ENCODE measurements around the gene CARD14. TPM values are rescaled to one million over a fixed set of nuclear protein-coding genes. Genes with fewer than 3 reads are reported as not detected.
"Not testable (repeated sequence)": the region's sequence is repeated elsewhere in the genome, so short reads cannot be mapped to it uniquely, and the experiment has no call there.

CARD14 gene
- polyA plus RNA-seq, 1 donor: 1.1 TPM

DNA sequence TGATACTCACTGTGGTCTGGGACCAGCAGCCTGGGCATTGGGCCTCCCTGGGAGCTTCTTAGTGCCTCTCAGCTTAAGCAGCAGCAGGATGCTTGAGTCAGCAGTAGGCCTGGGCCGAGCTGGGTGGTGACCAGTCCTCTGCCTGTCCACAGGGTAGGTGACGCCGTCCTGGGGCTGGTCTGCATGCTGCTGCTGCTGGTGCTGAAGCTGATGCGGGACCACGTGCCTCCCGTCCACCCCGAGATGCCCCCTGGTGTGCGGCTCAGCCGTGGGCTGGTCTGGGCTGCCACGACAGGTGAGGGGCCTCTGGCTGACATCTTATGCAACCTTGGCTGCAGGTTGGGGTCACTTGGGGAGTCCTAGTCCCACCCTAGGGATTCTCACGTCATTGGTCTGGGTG lies 57.8 kb downstream of the CARD14 start:
- no peak for DNase-seq

DNA sequence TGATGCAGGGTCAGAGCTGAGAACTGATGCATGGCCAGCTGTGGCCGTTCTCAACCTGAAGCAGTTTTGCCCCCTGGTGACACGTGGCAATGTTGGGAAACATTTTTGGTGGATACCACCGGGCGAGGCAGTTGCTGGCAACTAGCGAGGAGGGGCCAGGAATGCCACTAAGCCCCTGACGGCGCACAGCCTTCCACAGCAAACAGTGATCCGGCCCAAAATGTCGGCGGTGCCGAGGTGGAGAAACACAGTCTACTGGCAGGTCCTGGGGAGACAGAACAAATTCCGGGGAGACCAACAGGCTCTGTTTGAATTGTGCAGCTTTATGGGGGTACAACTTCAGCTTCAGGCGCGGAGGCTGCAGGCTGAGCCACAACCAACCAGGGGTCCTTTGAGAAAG lies 58.6 kb downstream of the CARD14 start:
- DNase-seq: no peak

DNA sequence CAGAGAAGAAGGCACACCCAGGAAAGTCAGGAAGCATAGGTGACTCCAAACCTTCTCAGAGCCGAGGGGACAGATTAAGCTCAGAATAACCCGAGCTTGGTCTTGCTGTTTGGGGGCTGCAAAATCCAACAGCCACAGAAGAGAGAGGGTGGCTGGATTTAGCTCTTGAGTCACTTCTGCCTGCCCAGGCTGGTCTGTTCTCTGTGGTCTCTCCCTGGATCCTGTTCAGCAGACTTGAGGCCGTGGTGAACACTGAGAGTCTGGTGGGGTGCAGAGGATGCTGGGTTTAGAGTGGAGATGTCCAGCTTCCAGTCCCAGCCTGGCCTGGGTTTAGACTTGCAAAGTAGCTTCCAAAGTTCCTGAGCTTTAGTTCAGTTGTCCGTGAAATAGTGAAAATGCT lies 59.2 kb downstream of the CARD14 start:
- no peak for DNase-seq

DNA sequence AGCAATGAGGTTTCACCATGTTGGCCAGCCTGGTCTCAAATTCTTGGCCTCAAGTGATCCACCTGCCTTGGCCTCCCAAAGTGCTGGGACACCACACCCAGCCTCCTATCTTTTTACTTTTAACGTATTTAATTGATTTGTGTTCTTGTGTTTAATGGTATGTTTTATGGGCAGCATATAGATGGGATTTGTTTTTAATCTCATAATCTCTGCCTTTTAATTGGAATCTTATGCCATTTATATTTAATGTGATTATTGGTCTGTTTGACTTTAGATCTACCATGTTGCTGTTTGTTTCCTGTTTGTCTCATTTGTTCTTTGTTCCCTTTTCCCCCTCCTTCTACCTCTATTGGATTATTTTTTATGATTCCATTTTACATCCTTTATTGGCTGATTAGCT lies 62.6 kb downstream of the CARD14 start:
- no peak for DNase-seq

DNA sequence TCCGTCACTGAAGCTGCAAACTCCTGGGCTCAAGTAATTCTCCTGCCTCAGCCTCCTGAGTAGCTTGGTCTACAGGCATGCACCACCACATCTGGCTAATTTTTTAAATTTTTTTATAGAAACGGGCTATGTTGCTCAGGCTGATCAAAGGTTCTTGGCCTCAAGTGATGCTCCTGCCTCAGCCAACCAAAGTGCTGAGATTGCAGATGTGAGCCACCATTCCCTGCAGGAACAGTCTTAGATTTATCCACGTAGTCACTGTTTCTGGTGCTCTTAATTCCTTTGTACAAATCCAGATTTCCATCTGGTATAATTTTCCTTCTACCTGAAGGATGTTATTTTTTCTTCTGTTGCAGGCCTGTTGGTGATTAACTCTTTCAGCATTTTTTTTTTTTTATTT lies 63.4 kb downstream of the CARD14 start:
- DNase-seq: no peak

DNA sequence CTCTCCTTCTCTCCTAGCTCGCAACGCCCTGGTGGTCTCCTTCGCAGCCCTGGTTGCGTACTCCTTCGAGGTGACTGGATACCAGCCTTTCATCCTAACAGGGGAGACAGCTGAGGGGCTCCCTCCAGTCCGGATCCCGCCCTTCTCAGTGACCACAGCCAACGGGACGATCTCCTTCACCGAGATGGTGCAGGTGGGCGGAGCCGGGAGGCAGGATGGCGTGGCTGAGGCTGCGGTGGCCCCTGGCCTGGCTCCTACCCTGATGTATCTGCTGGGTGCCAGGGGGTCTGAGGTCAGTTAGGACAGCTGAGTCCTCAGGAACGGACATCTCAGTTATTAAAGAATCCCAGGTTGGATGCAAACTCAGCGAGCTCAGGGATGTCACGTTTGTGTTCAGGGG lies 67.1 kb downstream of the CARD14 start:
- no peak for DNase-seq

DNA sequence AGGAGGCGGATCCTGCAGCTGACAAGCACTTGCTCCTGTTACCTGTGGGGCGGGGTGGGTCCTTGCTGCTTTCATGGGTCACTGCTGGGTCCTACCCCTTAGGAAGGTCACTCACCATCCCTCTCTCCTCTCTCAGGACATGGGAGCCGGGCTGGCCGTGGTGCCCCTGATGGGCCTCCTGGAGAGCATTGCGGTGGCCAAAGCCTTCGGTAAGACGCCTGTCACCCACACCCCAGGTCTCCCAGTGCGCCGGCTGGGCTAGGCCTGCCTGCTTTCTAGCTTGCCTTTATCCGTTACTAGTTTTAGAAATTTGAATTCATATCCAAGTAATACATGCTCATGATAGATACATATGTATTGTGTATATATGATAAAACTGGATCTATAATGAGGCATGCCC lies 67.6 kb downstream of the CARD14 start:
- DNase-seq: no peak

DNA sequence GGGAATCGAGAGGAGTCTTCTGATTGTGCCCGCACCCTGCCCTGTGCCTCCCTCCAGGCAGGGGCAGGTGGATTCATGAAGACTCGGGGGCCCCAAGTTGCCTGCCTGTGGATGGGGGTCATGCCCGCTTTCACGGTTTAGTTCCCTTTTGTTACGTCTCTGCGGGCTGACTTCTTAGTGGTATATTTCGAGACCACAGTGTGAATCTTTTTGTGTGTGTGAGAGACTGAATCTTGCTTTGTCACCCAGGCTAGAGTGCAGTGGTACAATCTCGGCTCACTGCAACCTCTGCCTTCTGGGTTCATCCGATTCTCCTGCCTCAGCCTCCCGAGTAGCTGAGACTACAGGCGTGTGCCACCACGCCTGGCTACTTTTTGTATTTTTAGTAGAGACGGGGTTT lies 72.7 kb downstream of the CARD14 start:
- DNase-seq: no peak

DNA sequence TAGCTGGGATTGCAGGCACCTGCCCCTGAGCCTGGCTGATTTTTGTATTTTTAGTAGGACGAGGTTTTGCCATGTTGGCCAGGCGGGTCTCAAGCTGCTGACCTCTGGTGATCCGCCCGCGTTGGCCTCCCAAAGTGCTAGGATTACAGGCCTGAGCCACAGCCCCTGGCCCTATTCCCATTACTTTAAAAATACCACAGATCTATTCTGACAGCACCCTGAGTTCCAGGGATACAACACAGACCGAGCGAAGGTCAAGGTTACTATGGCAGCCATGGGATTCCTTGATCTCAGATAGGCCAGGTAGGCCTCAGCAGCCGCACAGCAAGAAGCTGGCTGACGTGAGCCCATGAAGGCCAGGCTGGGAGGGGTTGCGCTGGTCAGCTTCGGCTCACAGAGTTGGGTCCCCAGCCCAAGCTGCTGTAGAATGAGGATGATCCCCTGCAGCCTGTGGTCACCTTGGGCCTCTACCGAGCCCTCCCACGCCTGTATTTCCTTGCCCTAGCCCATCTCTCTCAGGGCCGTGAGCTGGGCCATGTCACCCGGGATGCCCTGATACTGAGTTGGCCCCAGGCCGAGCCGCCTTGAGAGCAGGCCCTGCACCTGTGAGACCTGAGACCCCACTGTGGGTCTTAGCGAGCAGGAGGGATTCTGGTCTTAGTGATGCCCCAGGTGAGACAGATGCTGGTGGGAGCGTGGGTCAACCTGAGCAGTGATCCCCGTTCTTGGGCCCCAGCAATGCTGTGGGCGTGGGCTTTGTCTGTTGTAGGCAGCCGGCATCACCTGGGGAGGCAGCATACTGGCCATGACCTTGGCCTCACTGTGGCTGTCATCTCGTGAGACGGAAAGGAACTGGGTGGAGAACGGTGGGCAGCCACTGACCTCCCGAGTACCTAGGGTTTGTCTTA lies 74.0 kb downstream of the CARD14 start:
- DNase-seq: no peak

DNA sequence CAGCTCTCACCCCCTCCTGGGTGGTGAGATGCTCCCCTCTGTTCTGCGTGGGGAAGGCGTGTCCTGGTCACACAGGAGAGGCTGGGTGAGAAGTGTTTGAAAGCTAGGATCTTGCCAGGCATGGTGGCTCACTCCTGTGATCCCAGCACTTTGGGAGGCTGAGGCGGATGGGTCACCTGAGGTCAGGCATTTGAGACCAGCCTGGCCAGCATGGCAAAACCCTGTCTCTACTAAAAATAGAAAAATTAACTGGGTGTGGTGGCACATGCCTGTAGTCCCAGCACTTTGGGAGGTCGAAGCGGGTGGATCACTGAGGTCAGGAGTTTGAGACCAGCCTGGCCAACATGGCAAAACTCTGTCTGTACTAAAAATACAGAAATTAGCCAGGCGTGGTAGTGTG lies 74.6 kb downstream of the CARD14 start:
- not testable (repeated sequence) for DNase-seq

DNA sequence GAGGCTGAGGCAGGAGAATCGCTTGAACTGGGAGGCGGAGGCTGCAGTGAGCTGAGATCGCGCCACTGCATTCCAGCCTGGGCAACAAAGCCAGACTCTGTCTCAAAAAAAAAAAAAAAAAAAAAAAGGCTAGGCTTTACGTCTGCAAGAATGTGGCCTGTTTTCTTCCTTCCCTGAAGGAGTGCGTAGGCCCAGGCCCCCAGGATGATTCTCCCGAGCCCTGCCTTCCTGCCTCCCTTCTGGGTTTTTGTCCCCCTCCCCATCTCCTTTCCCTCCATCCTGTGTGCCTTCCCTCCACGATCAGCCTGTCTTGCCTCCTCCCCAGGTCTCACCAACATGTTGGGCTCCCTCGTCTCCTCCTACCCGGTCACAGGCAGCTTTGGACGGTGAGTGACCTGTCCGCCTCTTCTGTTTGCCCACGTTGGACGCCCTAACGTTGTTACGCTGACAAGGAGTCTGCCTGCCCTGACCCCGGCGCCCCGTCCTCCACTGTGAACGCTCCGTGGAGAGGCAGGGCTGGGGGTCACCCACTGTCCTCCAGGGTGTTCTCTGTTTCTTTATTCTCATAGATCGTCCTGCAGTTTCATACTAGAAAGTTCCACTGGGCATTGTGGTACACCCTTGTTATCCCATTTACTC lies 75.2 kb downstream of the CARD14 start:
- no peak for DNase-seq

DNA sequence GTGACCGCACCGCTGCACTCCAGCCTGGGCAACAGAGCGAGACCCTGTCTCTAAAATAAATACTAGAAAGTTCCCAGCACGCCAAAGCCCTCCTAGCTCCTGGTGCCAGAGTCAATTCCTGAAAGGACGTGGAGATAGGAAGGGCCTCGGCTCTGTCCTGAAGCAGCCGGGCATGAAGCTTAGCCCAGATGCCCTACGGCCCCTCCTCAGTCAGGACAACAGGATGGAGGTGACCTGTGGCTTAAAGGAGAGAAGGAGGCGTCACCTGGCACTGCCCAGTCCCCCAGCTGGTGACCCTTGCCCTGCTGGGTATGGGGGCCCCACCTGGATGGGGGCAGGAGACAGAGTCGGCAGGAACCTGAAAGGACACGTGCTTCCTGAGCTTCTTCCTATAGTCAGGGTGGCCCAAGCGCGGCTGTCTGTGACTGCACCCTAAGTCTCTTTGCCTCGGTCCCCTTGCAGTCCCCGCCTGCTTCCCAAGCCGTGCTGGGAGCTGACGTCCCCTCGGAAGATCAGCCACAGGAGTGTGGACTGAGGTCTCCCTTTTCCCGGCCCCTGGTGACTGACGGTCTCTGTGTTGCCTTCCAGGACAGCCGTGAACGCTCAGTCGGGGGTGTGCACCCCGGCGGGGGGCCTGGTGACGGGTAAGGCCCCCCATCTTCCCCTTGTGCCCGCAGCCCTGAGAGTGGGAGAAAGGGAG lies 75.9 kb downstream of the CARD14 start:
- DNase-seq: no peak

DNA sequence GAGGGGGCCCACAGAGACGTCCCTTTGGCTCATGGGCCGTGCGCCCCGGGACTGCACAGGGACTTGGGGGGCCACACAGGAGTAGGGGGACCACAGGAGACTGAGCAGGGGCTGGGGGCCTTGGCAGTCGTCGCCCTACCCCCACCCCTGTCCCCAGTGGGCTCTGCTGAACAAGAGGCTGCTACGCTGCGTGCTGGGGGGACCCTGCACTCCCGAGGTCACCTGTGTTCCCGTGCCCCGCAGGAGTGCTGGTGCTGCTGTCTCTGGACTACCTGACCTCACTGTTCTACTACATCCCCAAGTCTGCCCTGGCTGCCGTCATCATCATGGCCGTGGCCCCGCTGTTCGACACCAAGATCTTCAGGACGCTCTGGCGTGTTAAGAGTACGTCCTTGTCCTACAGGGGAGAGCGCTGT lies 76.4 kb downstream of the CARD14 start:
- DNase-seq: no peak

DNA sequence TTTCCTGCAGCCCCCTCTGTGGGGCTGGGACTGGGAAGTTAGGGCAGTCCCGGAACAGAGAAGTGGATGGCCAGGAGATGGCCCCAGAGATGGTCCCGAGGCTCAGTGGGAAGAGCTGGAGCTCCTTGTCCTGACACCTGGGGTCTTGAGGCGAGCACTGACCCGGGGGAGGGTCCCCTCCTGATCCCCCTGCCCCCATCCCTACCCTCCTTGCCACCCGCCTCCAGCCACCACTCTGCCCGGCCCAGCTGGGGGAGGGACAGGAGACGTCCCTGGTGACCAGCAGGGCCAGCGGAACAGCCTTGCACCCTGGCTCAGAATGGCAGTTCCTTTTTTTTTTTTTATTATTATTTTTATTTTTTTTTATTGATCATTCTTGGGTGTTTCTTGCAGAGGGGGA lies 76.9 kb downstream of the CARD14 start:
- DNase-seq: no peak

DNA sequence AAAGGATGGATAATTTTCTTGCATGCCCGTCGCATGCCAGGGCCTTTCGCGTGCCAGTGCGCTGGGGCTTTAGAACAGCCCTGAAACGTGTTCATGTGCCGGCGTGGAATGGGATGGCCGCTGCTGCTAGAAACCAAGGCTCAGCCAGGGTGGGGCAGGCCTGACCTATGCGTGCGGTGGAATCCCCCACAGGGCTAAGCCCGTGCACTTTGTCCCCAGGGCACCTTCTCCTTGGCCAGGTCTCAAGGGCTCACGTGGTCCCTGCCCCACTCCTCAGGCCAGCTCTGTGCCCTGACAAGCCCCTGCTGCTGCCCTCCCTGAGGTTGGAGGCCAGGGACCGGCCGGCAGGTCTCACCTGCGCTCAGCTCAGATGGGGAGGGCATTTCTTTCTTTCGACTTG lies 77.7 kb downstream of the CARD14 start:
- no peak for DNase-seq

DNA sequence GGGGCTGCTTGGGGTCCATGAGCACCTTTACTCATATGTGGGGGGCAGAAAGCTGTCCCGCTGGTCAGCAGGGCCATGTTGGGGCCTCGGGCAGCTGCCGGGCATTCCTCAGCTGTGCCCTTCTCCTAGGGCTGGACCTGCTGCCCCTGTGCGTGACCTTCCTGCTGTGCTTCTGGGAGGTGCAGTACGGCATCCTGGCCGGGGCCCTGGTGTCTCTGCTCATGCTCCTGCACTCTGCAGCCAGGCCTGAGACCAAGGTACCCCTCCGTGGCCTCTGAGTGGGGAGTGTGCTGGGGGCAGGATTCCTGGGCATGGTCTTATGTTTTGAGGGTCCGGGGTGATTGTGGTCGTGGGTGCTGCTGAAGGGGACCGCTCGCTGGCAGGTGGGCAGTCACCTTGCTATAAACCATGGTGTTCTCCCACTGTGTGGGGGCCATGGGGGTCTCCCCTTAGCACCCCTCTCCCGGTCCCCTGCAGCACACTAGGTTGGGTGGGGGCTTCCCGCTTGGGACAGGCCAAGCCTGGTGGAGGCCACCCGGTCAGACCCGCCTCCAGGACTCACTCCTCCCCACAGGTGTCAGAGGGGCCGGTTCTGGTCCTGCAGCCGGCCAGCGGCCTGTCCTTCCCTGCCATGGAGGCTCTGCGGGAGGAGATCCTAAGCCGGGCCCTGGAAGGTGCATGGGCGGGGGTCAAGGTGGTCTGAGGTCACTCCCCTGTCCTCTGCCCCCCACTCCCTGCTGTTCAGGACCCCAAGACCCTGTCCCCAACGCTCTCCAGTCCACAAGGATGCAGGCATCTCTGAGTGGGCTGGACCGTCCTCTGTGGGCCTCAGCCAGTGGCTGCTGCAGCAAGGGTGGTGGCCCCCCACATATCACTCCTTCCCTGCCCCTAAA lies 78.4 kb downstream of the CARD14 start:
- no peak for DNase-seq

DNA sequence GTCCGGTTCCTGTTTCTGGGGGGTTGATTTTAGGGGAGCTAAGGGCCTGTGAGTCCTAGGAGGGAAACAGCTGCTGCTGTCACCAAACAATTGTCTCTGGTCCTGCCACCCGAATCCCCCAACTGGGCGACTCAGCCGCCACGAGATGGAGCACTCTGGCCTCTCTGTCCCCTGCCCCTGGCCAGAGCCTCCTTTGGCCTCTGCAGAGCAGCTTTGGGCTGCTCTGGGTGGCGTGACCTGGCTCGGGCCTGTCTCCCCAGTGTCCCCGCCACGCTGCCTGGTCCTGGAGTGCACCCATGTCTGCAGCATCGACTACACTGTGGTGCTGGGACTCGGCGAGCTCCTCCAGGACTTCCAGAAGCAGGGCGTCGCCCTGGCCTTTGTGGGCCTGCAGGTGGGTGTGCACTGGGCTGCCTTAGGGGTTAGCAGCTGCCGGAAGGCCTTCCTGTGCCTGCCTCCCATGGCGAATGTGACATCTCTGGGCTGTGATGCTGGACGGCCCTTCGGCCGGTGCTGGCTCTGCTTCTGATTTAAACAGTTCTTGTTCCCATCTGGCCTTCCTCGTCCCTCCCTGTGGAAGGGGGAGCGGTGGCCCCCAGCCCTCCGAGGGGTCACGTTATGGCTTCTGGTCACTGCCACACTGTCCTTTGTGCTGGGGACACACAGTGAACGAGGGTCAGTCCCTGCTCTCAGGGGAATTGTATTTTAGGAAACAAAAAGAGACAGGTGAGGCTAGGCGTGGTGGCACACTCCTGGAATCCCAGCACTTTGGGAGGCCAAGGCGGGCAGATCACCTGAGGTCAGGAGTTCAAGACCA lies 79.3 kb downstream of the CARD14 start:
- no peak for DNase-seq

DNA sequence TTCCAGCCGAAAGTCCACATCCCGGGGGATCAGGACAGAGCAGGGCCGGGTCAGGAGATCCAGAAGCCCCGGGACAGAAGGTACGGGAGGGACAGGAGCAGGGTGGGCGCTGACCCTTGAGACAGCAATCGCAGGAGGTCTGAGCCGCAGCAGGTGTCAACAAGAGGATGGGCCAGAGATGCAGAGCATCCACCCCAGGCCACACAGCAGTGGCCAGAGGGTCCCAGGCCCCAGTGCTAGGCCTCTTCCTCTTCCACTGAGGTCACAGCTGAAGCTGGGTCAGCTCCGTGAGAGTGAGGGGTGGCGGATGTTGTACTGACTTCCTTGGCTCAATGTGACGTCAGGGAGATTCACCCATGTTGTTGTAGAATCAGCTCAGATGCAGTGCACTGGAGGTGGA lies 82.1 kb downstream of the CARD14 start:
- no peak for DNase-seq

DNA sequence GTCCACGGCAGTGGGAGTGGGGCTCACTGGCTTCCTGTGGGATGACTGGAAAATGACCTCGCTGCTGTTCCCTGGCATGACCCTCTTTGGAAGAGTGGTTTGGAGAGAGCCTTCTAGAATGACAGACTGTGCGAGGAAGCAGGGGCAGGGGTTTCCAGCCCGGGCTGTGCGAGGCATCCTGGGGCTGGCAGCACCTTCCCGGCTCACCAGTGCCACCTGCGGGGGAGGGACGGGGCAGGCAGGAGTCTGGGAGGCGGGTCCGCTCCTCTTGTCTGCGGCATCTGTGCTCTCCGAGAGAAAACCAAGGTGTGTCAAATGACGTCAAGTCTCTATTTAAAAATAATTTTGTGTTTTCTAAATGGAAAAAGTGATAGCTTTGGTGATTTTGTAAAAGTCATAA lies 83.0 kb downstream of the CARD14 start:
- no peak for DNase-seq

DNA sequence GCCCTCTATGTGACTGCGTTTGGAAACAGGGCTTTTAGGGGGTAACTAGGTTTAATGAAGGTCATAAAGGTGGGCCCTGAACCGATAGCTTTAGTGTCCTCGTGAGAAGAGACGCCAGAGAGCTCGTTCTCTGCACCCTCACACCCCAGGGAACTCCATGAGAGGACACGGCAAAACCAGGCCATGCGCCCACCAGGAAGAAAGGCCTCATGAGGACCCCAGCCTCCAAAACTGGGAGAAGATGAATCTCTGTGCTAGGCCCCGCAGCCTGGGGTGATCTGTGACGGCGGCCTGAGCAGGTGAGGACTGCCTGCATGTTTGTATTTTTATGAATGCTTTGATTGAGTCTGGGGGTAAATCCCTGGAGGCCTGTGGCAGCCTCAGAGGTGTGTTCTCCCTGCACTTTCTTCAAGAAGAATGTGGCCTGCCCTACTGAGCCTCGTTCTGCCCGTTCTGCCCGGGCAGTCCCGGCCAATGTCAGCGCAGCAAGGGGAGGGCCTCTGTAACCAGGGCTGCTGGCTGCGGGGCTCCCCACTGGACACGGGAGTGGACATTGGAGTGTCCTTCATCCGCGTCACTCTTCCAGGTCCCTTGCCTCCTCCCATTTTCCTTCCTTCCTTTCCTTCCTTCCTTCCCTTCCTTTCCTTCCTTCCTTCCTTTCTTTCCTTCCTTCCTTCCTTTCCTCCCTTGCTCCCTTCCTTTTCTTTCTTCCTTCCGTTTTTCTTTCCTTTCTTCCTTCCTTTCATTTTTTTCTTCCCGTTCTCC lies 84.0 kb downstream of the CARD14 start:
- no peak for DNase-seq
